Neural crest cell (in vitro differentiated cells): ENCODE measurements around the gene UFD1. TPM values are rescaled to one million over a fixed set of nuclear protein-coding genes. Genes with fewer than 3 reads are reported as not detected.

ENCODE experiments used
- DNase-seq: peaks from one replicate; pipeline ENCODE4 v3.0.0; 2021; ENCODE audit warnings: low read depth, mixed read lengths, low spot score
- H3K27ac Mint-ChIP-seq: one replicate; pipeline ENCODE4 v1.8.0; 2021; ENCODE audit warnings: mild to moderate bottlenecking, mixed read lengths; ENCODE audit not compliant: unreplicated experiment
- H3K27me3 Mint-ChIP-seq: 2 replicates; pipeline ENCODE4 v1.8.0; 2021; ENCODE audit warnings: low read depth, mild to moderate bottlenecking, mixed read lengths
- H3K36me3 Mint-ChIP-seq: 2 replicates; pipeline ENCODE4 v1.8.0; 2021; ENCODE audit warnings: low read depth, mild to moderate bottlenecking, mixed read lengths
- H3K4me1 Mint-ChIP-seq: 2 replicates; pipeline ENCODE4 v1.8.0; 2021; ENCODE audit warnings: mixed read lengths
- H3K4me3 Mint-ChIP-seq: one replicate; pipeline ENCODE4 v1.8.0; 2021; ENCODE audit warnings: mild to moderate bottlenecking, mixed read lengths
- H3K9me3 Mint-ChIP-seq: 2 replicates; pipeline ENCODE4 v1.8.0; 2021; ENCODE audit warnings: mixed read lengths
- CTCF ChIP-seq: fragments of 200-600 bp; sonication (generic); conservative IDR thresholded peaks from 2 replicates; pipeline ENCODE4 v1.5.0; 2021; ENCODE audit warnings: antibody characterized with exemption, mild to moderate bottlenecking
- total RNA-seq: library from RNA; stranded (reverse); gene quantifications from 2 replicates; pipeline ENCODE4 v1.2.1, GENCODE V29; 2021

UFD1 gene
- total RNA-seq, 1 donor from 2014 or later: 69.4 TPM

DNA sequence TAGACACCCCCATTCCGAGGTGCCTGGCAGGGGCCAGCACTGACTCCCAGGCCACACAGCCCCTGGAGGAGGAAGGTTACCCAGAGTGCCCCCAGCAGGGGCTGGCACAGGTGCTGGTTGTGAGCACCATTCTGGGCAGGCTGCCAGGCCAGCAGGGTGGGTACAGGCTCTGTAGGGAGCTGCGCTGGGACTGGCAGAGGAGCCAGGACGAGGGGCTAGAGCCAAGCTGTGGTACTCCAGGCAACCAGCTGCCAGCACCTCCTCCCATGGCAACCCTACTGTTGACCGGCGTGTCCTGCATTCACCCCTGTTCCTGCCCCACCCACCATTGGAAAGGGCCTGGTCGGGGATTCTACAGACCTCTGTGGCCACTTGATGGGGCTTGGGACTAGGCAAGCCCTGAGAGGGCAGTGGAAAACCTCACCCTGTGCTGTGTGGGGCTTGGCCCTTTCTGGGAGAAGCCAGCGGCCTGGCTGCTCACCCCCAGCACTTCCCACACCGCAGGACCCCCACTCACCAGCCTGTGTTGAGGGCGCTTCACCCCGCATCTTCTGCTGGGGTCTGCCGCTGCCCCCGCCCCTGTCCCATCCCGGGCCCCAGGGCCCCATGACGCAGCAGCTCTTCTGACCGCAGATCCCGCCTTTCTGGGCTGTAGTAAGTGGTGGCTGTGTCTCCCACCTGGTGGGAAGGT is 43.3 kb upstream of the UFD1 start:
- Mint-ChIP-seq H3K36me3 (peaks cover 3% of the 10 kb centered on the region), H3K27me3 (peaks cover 56% of the 10 kb centered on the region), H3K9me3 (no peaks in the 10 kb centered on the region), H3K4me1 (peaks cover 14% of the 10 kb centered on the region), H3K4me3 (peak overlapping the region; percentile 74), H3K27ac (no peak overlapping the region)
- DNase-seq: no peak
- no peak for TF ChIP-seq CTCF

DNA sequence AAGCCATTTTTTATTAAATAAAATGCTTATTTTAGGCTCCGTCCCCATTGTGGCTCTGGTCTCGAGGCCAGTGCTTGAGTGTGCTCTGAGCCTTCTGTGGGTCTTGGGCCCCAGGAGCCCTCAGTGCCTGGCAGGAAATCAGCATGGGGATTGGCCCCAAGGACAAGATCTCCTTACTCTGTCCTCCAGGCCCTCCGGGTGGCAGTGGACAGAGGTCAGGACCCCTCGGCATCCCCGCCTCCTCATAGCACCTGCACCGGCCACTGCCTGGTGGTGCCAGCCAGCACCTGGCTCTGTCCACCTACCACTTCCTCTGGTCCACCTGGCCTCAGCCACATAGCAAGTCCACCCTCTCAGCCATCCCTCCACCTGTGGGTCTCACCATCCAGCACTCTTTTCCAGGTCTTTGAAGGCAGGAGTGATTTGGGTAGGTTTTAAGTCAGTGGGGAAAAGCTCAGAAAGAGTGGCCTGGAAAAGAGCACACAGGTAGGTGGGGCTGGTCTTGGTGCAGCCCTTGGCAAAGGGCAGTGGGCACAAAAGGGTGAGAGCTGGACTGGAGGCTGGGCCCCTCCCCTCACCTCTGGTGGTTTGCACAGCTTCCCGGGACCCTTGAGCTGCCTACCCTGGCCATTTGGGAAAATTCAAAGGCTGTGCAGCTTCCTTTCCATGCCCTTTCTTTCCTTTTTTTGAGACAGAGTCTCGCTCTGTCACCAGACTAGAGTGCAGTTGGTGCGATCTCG is 41.7 kb upstream of the UFD1 start:
- DNase-seq: no peak
- TF ChIP-seq CTCF: no peak

GRCh38 chr22:19520007-19520406 is 41.0 kb upstream of the UFD1 start:
- Mint-ChIP-seq H3K4me3 (no peak overlapping the region), H3K9me3 (no peaks in the 10 kb centered on the region), H3K4me1 (peaks cover 15% of the 10 kb centered on the region), H3K27me3 (peaks cover 39% of the 10 kb centered on the region), H3K36me3 (peaks cover 10% of the 10 kb centered on the region), H3K27ac (no peak overlapping the region)
- no peak for TF ChIP-seq CTCF
- no peak for DNase-seq

More for the DNA sequence above, 41.7 kb upstream of the UFD1 start:
- Mint-ChIP-seq H3K27ac (no peak overlapping the region), H3K27me3 (peaks cover 47% of the 10 kb centered on the region), H3K4me1 (peaks cover 9% of the 10 kb centered on the region), H3K4me3 (no peak overlapping the region), H3K36me3 (peaks cover 4% of the 10 kb centered on the region), H3K9me3 (no peaks in the 10 kb centered on the region)

DNA sequence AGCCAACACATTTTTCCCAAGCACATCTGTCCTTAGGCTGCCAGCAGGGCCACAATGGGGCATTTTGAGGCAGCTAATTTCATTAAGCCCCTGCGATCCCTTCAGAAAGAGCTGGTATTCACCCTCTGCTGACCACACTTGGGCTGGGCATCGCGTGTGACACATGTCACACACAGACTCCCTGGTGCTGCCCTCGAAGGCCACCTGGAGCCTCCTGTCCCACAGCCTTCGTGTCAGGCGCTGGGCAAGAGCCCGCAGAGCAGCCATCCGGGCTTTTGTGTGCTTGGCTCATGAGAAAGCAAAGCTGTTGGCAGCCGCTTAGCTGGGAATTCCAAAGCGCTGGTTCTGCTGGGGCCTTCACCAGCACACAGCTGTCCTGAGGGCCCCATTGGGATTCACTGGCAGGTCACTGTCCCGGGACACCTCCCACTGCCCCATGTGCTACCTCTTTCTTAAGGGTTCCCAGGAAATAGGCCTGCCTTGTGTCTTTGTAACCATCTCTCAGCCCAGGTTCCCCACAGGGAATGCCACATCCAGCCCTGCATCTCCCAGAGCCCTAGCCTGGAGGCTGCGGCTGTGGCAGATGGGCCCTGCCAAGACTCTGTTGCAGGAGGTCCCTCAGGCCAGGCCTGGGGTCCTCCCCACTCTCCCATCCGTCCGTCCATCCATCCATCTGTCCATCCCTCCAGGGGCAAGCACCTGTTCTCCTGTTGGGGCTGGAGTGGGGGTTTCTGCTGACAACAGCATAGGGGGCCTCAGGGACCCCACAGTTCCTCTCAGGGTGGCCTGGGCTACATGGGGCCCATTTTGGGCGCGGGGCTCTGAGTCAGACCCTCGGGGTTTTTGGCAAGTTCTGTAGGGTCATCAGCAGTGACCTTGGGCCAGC is 40.3 kb upstream of the UFD1 start:
- TF ChIP-seq CTCF: no peak
- Mint-ChIP-seq H3K36me3 (peaks cover 14% of the 10 kb centered on the region), H3K4me3 (no peak overlapping the region), H3K27me3 (peaks cover 34% of the 10 kb centered on the region), H3K27ac (no peak overlapping the region), H3K9me3 (no peaks in the 10 kb centered on the region), H3K4me1 (peaks cover 15% of the 10 kb centered on the region)
- no peak for DNase-seq

- Mint-ChIP-seq H3K9me3 (no peaks in the 10 kb centered on the region), H3K4me1 (peaks cover 15% of the 10 kb centered on the region), H3K4me3 (peak overlapping the region; percentile 15), H3K36me3 (peaks cover 19% of the 10 kb centered on the region), H3K27ac (no peak overlapping the region), H3K27me3 (peaks cover 29% of the 10 kb centered on the region)
- no peak for DNase-seq
- TF ChIP-seq CTCF: no peak
These were observed 39.6 kb upstream of the UFD1 start for GRCh38 chr22:19518635-19519034.
